ENCODE data around the gene USH1C. TPM values are rescaled to one million over a fixed set of nuclear protein-coding genes. Genes with fewer than 3 reads are reported as not detected.

Gene USH1C
- total RNA-seq, 2 donors from 2014 or later, result 12.7 to 20.8 TPM

DNA sequence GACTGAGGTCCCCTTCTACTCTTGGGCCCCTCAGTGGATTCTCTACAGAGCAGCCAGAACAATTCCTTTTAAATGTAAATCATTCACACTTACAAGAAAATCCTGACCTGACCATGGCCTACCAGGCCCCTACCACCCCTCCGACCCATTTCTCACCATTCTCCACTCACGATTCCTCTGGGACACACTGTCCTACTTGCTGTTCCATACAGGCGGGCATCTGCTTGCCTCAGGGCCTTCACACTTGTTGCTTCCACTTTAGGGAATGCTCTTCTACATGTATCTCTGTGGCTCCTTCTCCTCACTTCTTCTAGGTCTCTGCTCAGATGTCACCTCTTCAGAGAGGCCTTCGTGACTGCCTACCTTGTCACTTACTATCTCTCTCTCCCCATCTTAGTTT, 3.4 kb downstream of the USH1C start:
- Histone ChIP-seq H3K4me3 (no peak overlapping the region), H3K4me1 (peaks cover 22% of the 10 kb centered on the region), H3K27ac (no peak overlapping the region), H3K36me3 (replicated peaks in 1 of 2; ENCODE audit: insufficient read depth in 1 of 2, low read depth in 2 of 2) (no peaks in the 10 kb centered on the region), H3K9me3 (no peaks in the 10 kb centered on the region), H3K27me3 (no peaks in the 10 kb centered on the region)
- intact Hi-C loops (cut with DNase I), result no loop called here
- no peak for DNase-seq
- 69 to 83% methylated on average over 4 of the region's 4 CpGs for WGBS, 2 donors
- no peak for ATAC-seq
- no peak for TF ChIP-seq POLR2A (IDR thresholded peaks at IDR 0.05)
- TF ChIP-seq, protein P1, sequence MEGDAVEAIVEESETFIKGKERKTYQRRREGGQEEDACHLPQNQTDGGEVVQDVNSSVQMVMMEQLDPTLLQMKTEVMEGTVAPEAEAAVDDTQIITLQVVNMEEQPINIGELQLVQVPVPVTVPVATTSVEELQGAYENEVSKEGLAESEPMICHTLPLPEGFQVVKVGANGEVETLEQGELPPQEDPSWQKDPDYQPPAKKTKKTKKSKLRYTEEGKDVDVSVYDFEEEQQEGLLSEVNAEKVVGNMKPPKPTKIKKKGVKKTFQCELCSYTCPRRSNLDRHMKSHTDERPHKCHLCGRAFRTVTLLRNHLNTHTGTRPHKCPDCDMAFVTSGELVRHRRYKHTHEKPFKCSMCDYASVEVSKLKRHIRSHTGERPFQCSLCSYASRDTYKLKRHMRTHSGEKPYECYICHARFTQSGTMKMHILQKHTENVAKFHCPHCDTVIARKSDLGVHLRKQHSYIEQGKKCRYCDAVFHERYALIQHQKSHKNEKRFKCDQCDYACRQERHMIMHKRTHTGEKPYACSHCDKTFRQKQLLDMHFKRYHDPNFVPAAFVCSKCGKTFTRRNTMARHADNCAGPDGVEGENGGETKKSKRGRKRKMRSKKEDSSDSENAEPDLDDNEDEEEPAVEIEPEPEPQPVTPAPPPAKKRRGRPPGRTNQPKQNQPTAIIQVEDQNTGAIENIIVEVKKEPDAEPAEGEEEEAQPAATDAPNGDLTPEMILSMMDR (IDR thresholded peaks at IDR 0.05), result no peak

DNA sequence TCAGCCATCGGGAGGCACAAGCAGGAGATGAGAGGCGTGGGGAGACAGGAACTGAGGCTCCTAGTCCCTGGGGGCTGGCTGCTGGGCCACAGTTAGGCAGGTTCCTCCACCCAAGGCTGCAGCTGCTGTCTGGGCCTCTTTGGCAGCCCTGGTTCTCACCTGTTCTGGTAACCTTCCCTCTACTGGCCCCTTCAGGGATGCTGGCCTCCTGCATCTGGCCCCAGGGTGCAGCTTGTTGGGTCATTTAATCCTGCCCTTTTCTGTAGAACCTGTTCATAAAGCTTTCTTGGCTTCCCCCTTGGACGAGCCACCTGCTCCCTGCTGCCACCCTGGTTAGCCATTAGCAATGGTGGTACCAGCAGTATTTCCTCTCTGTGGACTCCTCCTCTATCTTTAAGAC, 5.5 kb downstream of the USH1C start:
- Histone ChIP-seq H3K4me3 (no peak overlapping the region), H3K36me3 (replicated peaks in 1 of 2; ENCODE audit: insufficient read depth in 1 of 2, low read depth in 2 of 2) (no peaks in the 10 kb centered on the region), H3K4me1 (peaks cover 22% of the 10 kb centered on the region), H3K9me3 (no peaks in the 10 kb centered on the region), H3K27me3 (no peaks in the 10 kb centered on the region), H3K27ac (no peak overlapping the region)
- 74 to 83% methylated on average over 3 of the region's 3 CpGs for WGBS, 2 donors
- DNase-seq (no peak), ATAC-seq (no peak)
- intact Hi-C loops (cut with DNase I), result no loop called here
- TF ChIP-seq, protein P1 (IDR thresholded peaks at IDR 0.05), result no peak
- no peak for TF ChIP-seq POLR2A (IDR thresholded peaks at IDR 0.05)

DNA sequence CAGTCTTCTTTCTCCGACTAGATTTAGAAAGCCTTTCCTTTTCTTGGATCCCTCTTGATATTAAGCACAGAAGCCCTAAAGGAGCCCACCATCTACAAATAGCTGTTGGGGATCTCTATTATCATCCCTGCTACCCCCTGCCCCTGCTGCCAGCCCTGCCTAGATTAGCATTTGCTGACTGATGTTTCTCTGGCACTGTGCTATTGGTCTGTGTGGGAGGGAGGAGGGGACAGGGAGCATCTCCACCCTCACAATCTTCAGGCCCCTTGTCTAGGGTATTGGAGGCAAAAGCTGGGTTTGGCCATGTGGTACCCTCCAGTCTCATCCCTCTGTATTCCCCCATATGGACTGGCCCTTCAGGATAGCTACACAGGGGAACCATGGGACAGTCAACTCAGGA, 6.2 kb downstream of the USH1C start:
- Histone ChIP-seq H3K4me1 (peaks cover 22% of the 10 kb centered on the region), H3K9me3 (no peaks in the 10 kb centered on the region), H3K4me3 (no peak overlapping the region), H3K27me3 (no peaks in the 10 kb centered on the region), H3K36me3 (replicated peaks in 1 of 2; ENCODE audit: insufficient read depth in 1 of 2, low read depth in 2 of 2) (no peaks in the 10 kb centered on the region), H3K27ac (no peak overlapping the region)
- intact Hi-C loops (cut with DNase I), result no loop called here
- 89 to 92% methylated on average over 1 of the region's 1 CpG for WGBS, 2 donors
- ATAC-seq, result no peak
- TF ChIP-seq, protein P1 (IDR thresholded peaks at IDR 0.05), result no peak
- no peak for TF ChIP-seq POLR2A (IDR thresholded peaks at IDR 0.05)
- DNase-seq, result no peak

DNA sequence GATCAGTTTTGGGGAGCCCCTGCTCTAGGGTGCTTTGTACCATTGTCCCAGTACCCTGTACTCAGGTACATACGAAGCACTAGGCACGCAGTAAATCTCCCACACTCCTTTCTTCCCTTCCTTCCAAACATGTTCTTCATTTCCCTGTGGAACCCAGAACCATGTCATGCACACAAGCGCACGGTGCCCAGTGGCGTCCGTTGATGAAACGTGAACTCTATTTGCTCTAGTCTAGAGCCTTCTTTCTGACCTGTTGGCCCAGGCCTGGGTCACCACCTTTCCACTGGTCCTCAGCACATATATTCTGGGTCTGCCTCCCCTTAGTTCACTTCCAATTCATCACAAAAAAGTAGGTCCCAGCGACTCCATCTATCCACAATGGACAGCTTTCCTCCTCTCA, 7.0 kb downstream of the USH1C start:
- Histone ChIP-seq H3K9me3 (no peaks in the 10 kb centered on the region), H3K27ac (no peak overlapping the region), H3K4me3 (no peak overlapping the region), H3K4me1 (peaks cover 14% of the 10 kb centered on the region), H3K27me3 (no peaks in the 10 kb centered on the region), H3K36me3 (replicated peaks in 1 of 2; ENCODE audit: insufficient read depth in 1 of 2, low read depth in 2 of 2) (no peaks in the 10 kb centered on the region)
- DNase-seq (no peak), ATAC-seq (no peak)
- WGBS, 2 donors, result 80 to 82% methylated on average over 8 of the region's 8 CpGs
- intact Hi-C loops (cut with DNase I), result no loop called here
- no peak for TF ChIP-seq POLR2A (IDR thresholded peaks at IDR 0.05)
- TF ChIP-seq, protein P1 (IDR thresholded peaks at IDR 0.05), result no peak

DNA sequence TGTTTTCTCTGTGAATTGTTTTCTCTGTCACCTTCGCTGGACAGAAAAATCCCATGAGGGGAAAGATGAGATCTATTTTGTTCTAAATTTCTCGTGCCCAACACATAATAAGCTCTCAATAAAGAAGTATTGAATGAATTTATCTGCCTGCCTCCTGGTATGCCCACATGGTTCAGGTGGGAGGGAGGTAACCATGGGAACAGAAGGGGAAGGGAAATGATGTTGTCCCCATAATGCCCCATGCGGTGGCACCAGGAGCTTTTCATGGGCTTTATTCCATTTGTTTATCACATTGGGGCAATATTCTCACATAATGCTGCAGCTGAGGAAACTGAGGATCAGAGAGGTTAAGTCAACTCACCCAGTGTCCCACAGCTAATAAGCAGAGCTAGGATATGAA, 8.7 kb downstream of the USH1C start:
- H3K27me3 ChIP-seq, result no peaks in the 10 kb centered on the region
- no peak overlapping the region for H3K27ac ChIP-seq
- H3K9me3 ChIP-seq, result no peaks in the 10 kb centered on the region
- WGBS, 2 donors, result 79 to 84% methylated on average over 3 of the region's 3 CpGs
- H3K4me3 ChIP-seq, result no peak overlapping the region
- TF ChIP-seq POLR2A (IDR thresholded peaks at IDR 0.05), result no peak
- TF ChIP-seq, protein P1 (IDR thresholded peaks at IDR 0.05), result no peak
- H3K36me3 ChIP-seq (replicated peaks in 1 of 2; ENCODE audit: insufficient read depth in 1 of 2, low read depth in 2 of 2), result no peaks in the 10 kb centered on the region
- intact Hi-C loops (cut with DNase I), result no loop called here
- H3K4me1 ChIP-seq, result no peaks in the 10 kb centered on the region
- DNase-seq, result no peak
- ATAC-seq, result no peak

Data from body of pancreas (tissue), 4 donors.